Hindlimb muscle (tissue), 1 donor: ENCODE measurements around the gene ANKZF1. TPM values are rescaled to one million over a fixed set of nuclear protein-coding genes. Genes with fewer than 3 reads are reported as not detected.
"Not testable (repeated sequence)": the region's sequence is repeated elsewhere in the genome, so short reads cannot be mapped to it uniquely, and the experiment has no call there.

ENCODE experiments used
- DNase-seq: peaks from one replicate; pipeline ENCODE4 v3.0.0-alpha.2; 2013
- polyA plus RNA-seq: library from polyadenylated mRNA; unstranded; fragments of 120-200 nt; gene quantifications from one replicate; pipeline ENCODE4 v1.2.1, GENCODE V29; 2013; ENCODE audit not compliant: insufficient read length

The ANKZF1 gene
- polyA plus RNA-seq: 29.5 TPM

- peak; percentile 97 for DNase-seq
Measured at GRCh38 chr2:219229305-219230058, at the start of gene ANKZF1, which contains the start of gene ATG9A. ANKZF1 (plus strand) TSS chr2:219229806; CDS start chr2:219230258, 452 bp downstream. ATG9A (minus strand) TSS chr2:219229636; CDS start chr2:219228024, 1,612 bp downstream.

GRCh38 chr2:219180961-219181360, 48.6 kb upstream of the ANKZF1 start:
- no peak for DNase-seq

- no peak for DNase-seq
Measured at GRCh38 chr2:219181531-219181930, 48.1 kb upstream of the ANKZF1 start.

- no peak for DNase-seq
Measured at GRCh38 chr2:219182331-219183150, 47.1 kb upstream of the ANKZF1 start.

- DNase-seq: no peak
Measured at GRCh38 chr2:219183151-219183772, 46.3 kb upstream of the ANKZF1 start.

- DNase-seq: no peak
Measured at GRCh38 chr2:219184121-219184520, 45.5 kb upstream of the ANKZF1 start.

GRCh38 chr2:219186754-219187456, 42.7 kb upstream of the ANKZF1 start:
- no peak for DNase-seq

- DNase-seq: no peak
Measured at GRCh38 chr2:219197388-219197787, 32.2 kb upstream of the ANKZF1 start.

GRCh38 chr2:219198974-219199373, 30.6 kb upstream of the ANKZF1 start:
- DNase-seq: no peak

- no peak for DNase-seq
Measured at GRCh38 chr2:219199470-219200211, 30.0 kb upstream of the ANKZF1 start.

- DNase-seq: not testable (repeated sequence)
Measured at GRCh38 chr2:219200502-219201326, 28.9 kb upstream of the ANKZF1 start.

- DNase-seq: not testable (repeated sequence)
Measured at GRCh38 chr2:219201331-219201730, 28.3 kb upstream of the ANKZF1 start.

- no peak for DNase-seq
Measured at GRCh38 chr2:219204425-219205164, 25.0 kb upstream of the ANKZF1 start.

GRCh38 chr2:219205165-219205538, 24.5 kb upstream of the ANKZF1 start:
- DNase-seq: no peak

GRCh38 chr2:219205981-219206327, 23.7 kb upstream of the ANKZF1 start:
- no peak for DNase-seq

- DNase-seq: peak; percentile 99
Measured at GRCh38 chr2:219206328-219207133, 23.1 kb upstream of the ANKZF1 start, which contains the start of gene ZFAND2B. ZFAND2B (plus strand) TSS chr2:219206782; CDS start chr2:219206988, 206 bp downstream.

GRCh38 chr2:219207134-219207883, 22.3 kb upstream of the ANKZF1 start:
- no peak for DNase-seq
